PC-3 (cell line): ENCODE measurements around the gene ZNF513. TPM values are rescaled to one million over a fixed set of nuclear protein-coding genes. Genes with fewer than 3 reads are reported as not detected.

Experiments used
- ATAC-seq: fragments of 200-7000 bp; cut with Tn5 transposase; 2 replicates; pipeline ENCODE4 v1.9.1; 2020; ENCODE audit warnings: mild to moderate bottlenecking, moderate library complexity
- BruUV-seq: library from RNA; stranded (reverse); fragments of 400-500 nt; replicated peaks from 2 replicates; lab custom pipeline; 2021; lab: Mats Ljungman, UMichigan
- CTCF ChIA-PET: fragments of 300-600 bp; sonication (Branson Sonifier 250); formaldehyde crosslinking; loops from one replicate; lab custom pipeline; 2022; ENCODE audit warnings: antibody characterized with exemption; lab: Charles Lee
- POLR2A ChIA-PET: fragments of 300-600 bp; sonication (Branson Sonifier 250); formaldehyde crosslinking; loops from one replicate; lab custom pipeline; 2022; ENCODE audit warnings: antibody characterized with exemption; ENCODE audit not compliant: unreplicated experiment; lab: Charles Lee
- DNase-seq: peaks from one replicate; pipeline ENCODE4 v3.0.0-alpha.2; 2015
- H2AFZ ChIP-seq: fragments of 300-600 bp; sonication (generic); 2 replicates; pipeline ENCODE4 v1.6.0; 2016; ENCODE audit warnings: antibody characterized with exemption, low read length
- H3F3A ChIP-seq: fragments of 300-600 bp; sonication (generic); one replicate; pipeline ENCODE4 v1.6.0; 2017; ENCODE audit warnings: antibody characterized with exemption, low read length, control low read depth, mild to moderate bottlenecking; ENCODE audit not compliant: unreplicated experiment
- H3K27ac ChIP-seq: fragments of 300-600 bp; sonication (generic); 2 replicates; pipeline ENCODE4 v1.5.1; 2016; ENCODE audit warnings: mild to moderate bottlenecking, low read length
- H3K27me3 ChIP-seq: fragments of 300-600 bp; sonication (generic); 2 replicates; pipeline ENCODE4 v1.6.1; 2016; ENCODE audit warnings: low read length, mixed read lengths
- H3K36me3 ChIP-seq: fragments of 300-600 bp; sonication (generic); 2 replicates; pipeline ENCODE4 v1.6.1; 2016; ENCODE audit warnings: low read depth, mixed run types, low read length, mixed read lengths
- H3K4me1 ChIP-seq: fragments of 300-600 bp; sonication (generic); 2 replicates; pipeline ENCODE4 v1.5.1; 2016; ENCODE audit warnings: low read length; ENCODE audit not compliant: insufficient read depth
- H3K4me2 ChIP-seq: fragments of 300-600 bp; sonication (generic); 2 replicates; pipeline ENCODE4 v1.6.0; 2016; ENCODE audit warnings: low read length
- H3K4me3 ChIP-seq: fragments of 300-600 bp; sonication (generic); 2 replicates; pipeline ENCODE4 v1.5.1; 2016; ENCODE audit warnings: mild to moderate bottlenecking, low read length, mixed read lengths
- H3K79me2 ChIP-seq: fragments of 300-600 bp; sonication (generic); 2 replicates; pipeline ENCODE4 v1.6.1; 2017; ENCODE audit warnings: low read length, mixed read lengths
- H3K9ac ChIP-seq: fragments of 300-600 bp; sonication (generic); 2 replicates; pipeline ENCODE4 v1.6.0; 2016; ENCODE audit warnings: mild to moderate bottlenecking, low read length
- H3K9me2 ChIP-seq: fragments of 300-600 bp; sonication (generic); replicated peaks from 2 replicates; pipeline ENCODE4 v1.6.1; 2016; ENCODE audit warnings: mixed run types, low read length, mixed read lengths
- H3K9me3 ChIP-seq: fragments of 300-600 bp; sonication (generic); 2 replicates; pipeline ENCODE4 v1.6.1; 2016; ENCODE audit warnings: low read length, mixed read lengths
- H4K20me1 ChIP-seq: fragments of 300-600 bp; sonication (generic); 2 replicates; pipeline ENCODE4 v1.6.1; 2016; ENCODE audit warnings: low read length, mixed read lengths
- EZH2 ChIP-seq: fragments of 300-600 bp; sonication (generic); IDR thresholded peaks from one replicate; pipeline ENCODE4 v1.6.1; 2017; ENCODE audit warnings: antibody characterized with exemption, mild to moderate bottlenecking, low read length; ENCODE audit not compliant: unreplicated experiment
- EZH2phosphoT487 ChIP-seq: fragments of 300-600 bp; sonication (generic); IDR thresholded peaks from 2 replicates; pipeline ENCODE4 v1.6.1; 2018; ENCODE audit warnings: mild to moderate bottlenecking, antibody characterized with exemption, low read length, borderline replicate concordance
- intact Hi-C: fragments of 100-400 bp; cut with micrococcal nuclease; formaldehyde crosslinking; loops from 2 replicates; pipeline ENCODE4 v1.9.0; 2023
- total RNA-seq: library from RNA; depleted of rRNA; stranded (reverse); fragments of >200 nt; gene quantifications from 2 replicates; pipeline ENCODE4 v1.2.3, GENCODE V29; 2014
- TF ChIP-seq, protein P1 (sequence below): fragments of 300-600 bp; sonication (generic); conservative IDR thresholded peaks from 2 replicates; pipeline ENCODE4 v1.5.1; 2017; ENCODE audit warnings: antibody characterized with exemption, low read depth, mild to moderate bottlenecking, low read length

Gene ZNF513
- total RNA-seq, 1 experiment from 2014 or later: 7.4 TPM

DNA sequence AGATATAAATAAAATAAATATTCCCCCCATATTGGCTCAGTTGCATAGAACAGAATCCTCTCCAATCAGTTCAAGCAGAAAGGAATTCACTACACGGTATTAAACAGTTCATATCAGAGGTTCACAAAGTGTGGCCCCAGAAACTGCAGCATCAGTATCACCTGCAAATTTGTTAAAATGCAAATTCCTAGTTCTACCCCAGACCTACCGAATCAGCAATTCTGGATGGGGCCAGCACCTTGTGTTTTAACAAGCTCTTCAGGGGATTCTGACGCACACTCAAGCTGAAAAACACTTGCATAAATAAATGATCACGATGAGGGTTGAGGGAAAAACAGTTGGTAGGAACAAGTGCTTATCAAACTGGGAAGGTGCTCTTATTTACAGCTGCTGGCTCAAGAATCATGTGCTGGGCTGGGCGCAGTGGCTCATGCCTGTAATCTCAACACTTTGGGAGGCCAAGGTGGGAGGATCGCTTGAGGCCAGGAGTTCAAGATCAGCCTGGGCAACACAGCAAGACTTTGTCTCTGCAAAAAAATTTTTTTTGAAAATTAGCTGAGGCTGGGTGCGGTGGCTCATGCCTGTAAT, 30.3 kb downstream of the ZNF513 start:
- TF ChIP-seq EZH2phosphoT487 (no peak), EZH2 (no peak)
- TF ChIP-seq, protein P1, sequence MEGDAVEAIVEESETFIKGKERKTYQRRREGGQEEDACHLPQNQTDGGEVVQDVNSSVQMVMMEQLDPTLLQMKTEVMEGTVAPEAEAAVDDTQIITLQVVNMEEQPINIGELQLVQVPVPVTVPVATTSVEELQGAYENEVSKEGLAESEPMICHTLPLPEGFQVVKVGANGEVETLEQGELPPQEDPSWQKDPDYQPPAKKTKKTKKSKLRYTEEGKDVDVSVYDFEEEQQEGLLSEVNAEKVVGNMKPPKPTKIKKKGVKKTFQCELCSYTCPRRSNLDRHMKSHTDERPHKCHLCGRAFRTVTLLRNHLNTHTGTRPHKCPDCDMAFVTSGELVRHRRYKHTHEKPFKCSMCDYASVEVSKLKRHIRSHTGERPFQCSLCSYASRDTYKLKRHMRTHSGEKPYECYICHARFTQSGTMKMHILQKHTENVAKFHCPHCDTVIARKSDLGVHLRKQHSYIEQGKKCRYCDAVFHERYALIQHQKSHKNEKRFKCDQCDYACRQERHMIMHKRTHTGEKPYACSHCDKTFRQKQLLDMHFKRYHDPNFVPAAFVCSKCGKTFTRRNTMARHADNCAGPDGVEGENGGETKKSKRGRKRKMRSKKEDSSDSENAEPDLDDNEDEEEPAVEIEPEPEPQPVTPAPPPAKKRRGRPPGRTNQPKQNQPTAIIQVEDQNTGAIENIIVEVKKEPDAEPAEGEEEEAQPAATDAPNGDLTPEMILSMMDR: no peak
- Histone ChIP-seq H3K27ac (no peak overlapping the region), H3F3A (no peaks in the 10 kb centered on the region), H3K9me2 (no peaks in the 10 kb centered on the region), H3K4me2 (no peak overlapping the region), H3K79me2 (peaks cover 94% of the 10 kb centered on the region), H3K9ac (no peak overlapping the region), H3K4me1 (peaks cover 17% of the 10 kb centered on the region), H3K27me3 (no peaks in the 10 kb centered on the region), H2AFZ (no peak overlapping the region), H3K4me3 (no peak overlapping the region), H3K36me3 (peaks cover 2% of the 10 kb centered on the region; the same call in 1 of the 2 replicates), H4K20me1 (peaks cover 17% of the 10 kb centered on the region), H3K9me3 (no peaks in the 10 kb centered on the region)
- ATAC-seq (no peak), DNase-seq (no peak)
- BruUV-seq: no TSS peak
- ChIA-PET POLR2A (interaction anchor here (0.6 kb wide), 1 partner anchor 139 kb away, joined by 6 read pairs; no protein-coding TSS in a partner anchor), CTCF (no interaction called here)
- intact Hi-C loops: no loop called here

DNA sequence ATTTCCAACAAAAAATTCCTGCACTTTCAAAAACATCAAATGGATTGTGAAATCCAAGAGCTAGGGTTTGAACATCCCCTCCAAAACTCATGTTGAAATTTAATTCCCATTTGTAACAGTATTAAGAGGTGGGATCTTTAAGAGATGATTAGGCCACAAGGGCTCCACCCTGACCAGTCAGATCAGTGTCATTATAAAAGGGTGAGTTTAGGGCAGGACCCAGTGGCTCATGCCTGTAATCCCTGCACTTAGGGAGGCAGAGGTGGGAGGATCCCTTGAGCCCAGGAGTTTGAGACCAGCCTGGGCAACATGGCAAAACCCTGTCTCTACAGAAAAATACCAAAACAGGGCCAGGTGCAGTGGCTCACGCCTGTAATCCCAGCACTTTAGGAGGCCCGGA, 32.9 kb downstream of the ZNF513 start:
- Histone ChIP-seq H4K20me1 (peaks cover 15% of the 10 kb centered on the region), H3K36me3 (peaks cover 11% of the 10 kb centered on the region; the same call in 1 of the 2 replicates), H3K27ac (no peak overlapping the region), H3K4me3 (no peak overlapping the region), H3K9me3 (no peaks in the 10 kb centered on the region), H3F3A (no peaks in the 10 kb centered on the region), H3K79me2 (peaks cover 83% of the 10 kb centered on the region), H3K9me2 (no peaks in the 10 kb centered on the region), H3K4me2 (no peak overlapping the region), H3K27me3 (no peaks in the 10 kb centered on the region), H3K9ac (no peak overlapping the region), H3K4me1 (no peaks in the 10 kb centered on the region), H2AFZ (no peak overlapping the region)
- POLR2A ChIA-PET: no interaction called here
- no peak for DNase-seq
- BruUV-seq: no TSS peak
- TF ChIP-seq EZH2phosphoT487: no peak
- TF ChIP-seq, protein P1: no peak
- TF ChIP-seq EZH2: no peak
- intact Hi-C loops: no loop called here
- CTCF ChIA-PET: no interaction called here
- ATAC-seq: no peak

DNA sequence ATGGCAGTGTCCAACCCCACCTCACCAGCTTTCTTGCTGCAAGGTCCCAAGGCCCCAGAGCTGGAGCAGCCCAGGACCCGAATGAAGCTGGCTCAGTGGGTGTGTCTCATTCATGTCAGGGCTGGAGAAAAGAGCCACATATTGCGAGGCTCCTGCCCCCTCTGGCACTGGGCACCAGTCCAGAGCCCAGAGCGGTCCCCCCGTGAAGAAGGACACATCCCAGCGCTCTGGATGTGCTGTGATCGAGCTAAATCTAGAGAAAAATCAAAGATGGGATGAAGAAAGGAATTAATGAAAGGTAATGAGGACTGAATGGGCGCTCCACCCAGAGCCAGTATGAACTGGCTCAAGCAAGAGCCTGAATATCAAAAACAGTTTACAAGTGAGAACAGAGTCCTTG, 44.4 kb downstream of the ZNF513 start:
- no peak overlapping the region for H3K9ac ChIP-seq
- DNase-seq (no peak), ATAC-seq (no peak)
- intact Hi-C loops: no loop called here
- no peaks in the 10 kb centered on the region for H3K9me3 ChIP-seq
- H3K4me1 ChIP-seq: no peaks in the 10 kb centered on the region
- peaks cover 58% of the 10 kb centered on the region for H3K36me3 ChIP-seq
- TF ChIP-seq, protein P1: no peak
- TF ChIP-seq EZH2: no peak
- TF ChIP-seq EZH2phosphoT487: no peak
- no TSS peak for BruUV-seq
- no peaks in the 10 kb centered on the region for H3F3A ChIP-seq
- H4K20me1 ChIP-seq: no peaks in the 10 kb centered on the region
- ChIA-PET CTCF (no interaction called here), POLR2A (no interaction called here)
- H3K79me2 ChIP-seq: no peaks in the 10 kb centered on the region
- H3K4me3 ChIP-seq: no peak overlapping the region
- no peaks in the 10 kb centered on the region for H3K9me2 ChIP-seq
- H3K4me2 ChIP-seq: no peak overlapping the region
- no peaks in the 10 kb centered on the region for H3K27me3 ChIP-seq
- no peak overlapping the region for H2AFZ ChIP-seq
- no peak overlapping the region for H3K27ac ChIP-seq
